GM23248 (cell line): ENCODE measurements around the gene NYAP2.

Source experiments
- EZH2 ChIP-seq: fragments of 200-600 bp; sonication (generic); IDR thresholded peaks from 2 replicates; pipeline ENCODE4 v1.6.1; 2018; ENCODE audit warnings: antibody characterized with exemption, mild to moderate bottlenecking; ENCODE audit not compliant: insufficient read depth, poor library complexity, severe bottlenecking
- EZH2phosphoT487 ChIP-seq: fragments of 200-600 bp; sonication (generic); IDR thresholded peaks from 2 replicates; pipeline ENCODE4 v1.6.1; 2018; ENCODE audit warnings: antibody characterized with exemption, moderate library complexity, mild to moderate bottlenecking, low read depth; ENCODE audit not compliant: insufficient read depth

DNA sequence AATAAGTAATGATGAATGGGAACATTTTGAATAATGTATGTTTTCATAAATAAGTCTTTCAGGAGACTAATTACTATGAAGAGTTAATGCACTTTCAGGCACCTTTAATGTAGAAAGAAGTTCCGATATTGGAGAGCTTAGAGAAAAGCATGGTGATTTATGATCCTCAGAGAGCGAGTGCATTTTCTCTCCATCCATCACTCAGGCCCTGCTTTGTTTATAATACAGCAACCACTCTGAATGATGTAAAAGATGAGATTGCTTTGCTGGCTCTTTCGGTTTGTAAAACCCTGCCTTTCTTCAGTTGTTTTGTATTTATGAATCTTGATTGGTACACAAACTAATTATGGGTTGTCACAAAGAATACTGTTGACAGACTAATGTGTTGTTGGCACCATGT lies 132.0 kb downstream of the NYAP2 start:
- TF ChIP-seq EZH2 (no peak), EZH2phosphoT487 (no peak)
